Measurements from ENCODE around the gene ADRM1.

Gene ADRM1

DNA sequence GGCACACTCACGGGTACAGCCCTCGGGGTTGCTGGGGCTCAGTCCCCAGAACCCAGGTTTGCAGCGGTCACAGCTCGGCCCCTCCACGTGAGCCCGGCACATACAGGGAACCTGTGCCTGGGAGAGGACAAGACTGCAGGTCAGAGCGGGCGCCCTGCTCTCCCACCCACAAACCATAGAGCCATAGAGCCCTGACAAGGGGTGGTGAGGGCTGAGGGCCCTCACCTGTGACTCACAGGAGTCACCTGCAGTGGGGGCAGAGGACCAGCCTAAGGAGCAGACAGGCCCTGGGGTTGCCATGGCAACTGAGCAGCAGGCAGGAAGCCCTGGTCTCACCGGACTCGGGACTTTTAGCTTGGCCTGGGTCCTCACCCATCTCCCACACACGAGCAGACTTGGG is 33.5 kb downstream of the ADRM1 start:
- Histone ChIP-seq H3K36me3 (ENCODE audit: control insufficient read depth, insufficient read depth, low read length) (no peaks in the 10 kb centered on the region), H3K9me3 (ENCODE audit: control insufficient read depth, low read length) (no peaks in the 10 kb centered on the region), H2AFZ (no peak overlapping the region), H3K79me2 (peaks cover 3% of the 10 kb centered on the region), H3K27me3 (ENCODE audit: control insufficient read depth, insufficient read depth, low read length) (no peaks in the 10 kb centered on the region), H3K9ac (no peak overlapping the region), H3K27ac (no peak overlapping the region), H3K4me3 (ENCODE audit: low read depth, low read length) (no peak overlapping the region), H3K4me1 (no peaks in the 10 kb centered on the region), H3K4me2 (ENCODE audit: low read length) (no peak overlapping the region)
- TF ChIP-seq, protein P1, sequence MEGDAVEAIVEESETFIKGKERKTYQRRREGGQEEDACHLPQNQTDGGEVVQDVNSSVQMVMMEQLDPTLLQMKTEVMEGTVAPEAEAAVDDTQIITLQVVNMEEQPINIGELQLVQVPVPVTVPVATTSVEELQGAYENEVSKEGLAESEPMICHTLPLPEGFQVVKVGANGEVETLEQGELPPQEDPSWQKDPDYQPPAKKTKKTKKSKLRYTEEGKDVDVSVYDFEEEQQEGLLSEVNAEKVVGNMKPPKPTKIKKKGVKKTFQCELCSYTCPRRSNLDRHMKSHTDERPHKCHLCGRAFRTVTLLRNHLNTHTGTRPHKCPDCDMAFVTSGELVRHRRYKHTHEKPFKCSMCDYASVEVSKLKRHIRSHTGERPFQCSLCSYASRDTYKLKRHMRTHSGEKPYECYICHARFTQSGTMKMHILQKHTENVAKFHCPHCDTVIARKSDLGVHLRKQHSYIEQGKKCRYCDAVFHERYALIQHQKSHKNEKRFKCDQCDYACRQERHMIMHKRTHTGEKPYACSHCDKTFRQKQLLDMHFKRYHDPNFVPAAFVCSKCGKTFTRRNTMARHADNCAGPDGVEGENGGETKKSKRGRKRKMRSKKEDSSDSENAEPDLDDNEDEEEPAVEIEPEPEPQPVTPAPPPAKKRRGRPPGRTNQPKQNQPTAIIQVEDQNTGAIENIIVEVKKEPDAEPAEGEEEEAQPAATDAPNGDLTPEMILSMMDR (IDR thresholded peaks at IDR 0.05): no peak

DNA sequence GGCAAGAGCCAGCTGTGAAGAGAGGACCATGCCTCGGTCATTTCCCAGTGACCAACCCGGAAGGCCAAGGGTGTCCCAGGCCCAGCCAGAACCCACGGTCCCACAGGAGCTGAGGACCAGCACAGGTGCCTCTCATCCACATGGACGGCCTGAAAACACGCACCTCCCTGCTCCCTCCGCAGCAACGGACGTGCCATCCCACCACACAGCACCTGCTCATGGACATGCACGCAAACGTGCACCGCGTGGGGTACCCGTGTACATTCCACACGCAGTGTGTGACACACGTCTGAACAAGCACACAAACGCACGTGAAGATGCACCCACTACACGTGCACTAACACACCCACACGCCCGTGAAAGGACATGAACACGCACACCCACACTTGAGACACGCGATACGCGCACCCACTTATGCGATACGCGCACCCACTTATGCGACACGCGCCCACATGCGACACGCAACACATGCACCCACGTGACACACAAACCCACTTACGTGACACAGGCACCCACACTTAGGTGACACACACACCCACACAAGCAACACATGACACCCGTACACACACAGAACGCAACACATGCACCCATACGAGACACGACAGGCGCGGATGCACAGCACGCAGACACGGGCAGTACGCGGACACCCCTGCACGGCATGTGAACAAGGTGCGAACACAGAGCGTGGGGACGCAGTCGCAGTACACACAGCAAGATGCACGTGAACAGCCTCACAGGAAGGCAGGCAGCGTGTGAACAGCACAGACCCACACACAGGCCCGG is 34.2 kb downstream of the ADRM1 start:
- H3K27me3 ChIP-seq (ENCODE audit: control insufficient read depth, insufficient read depth, low read length): no peaks in the 10 kb centered on the region
- H3K36me3 ChIP-seq (ENCODE audit: control insufficient read depth, insufficient read depth, low read length): no peaks in the 10 kb centered on the region
- no peak overlapping the region for H3K4me3 ChIP-seq (ENCODE audit: low read depth, low read length)
- H3K4me2 ChIP-seq (ENCODE audit: low read length): no peak overlapping the region
- H3K9ac ChIP-seq: no peak overlapping the region
- H3K9me3 ChIP-seq (ENCODE audit: control insufficient read depth, low read length): no peaks in the 10 kb centered on the region
- H3K27ac ChIP-seq: no peak overlapping the region
- no peaks in the 10 kb centered on the region for H3K4me1 ChIP-seq
- H2AFZ ChIP-seq: no peak overlapping the region
- H3K79me2 ChIP-seq: peaks cover 3% of the 10 kb centered on the region
- TF ChIP-seq, protein P1 (IDR thresholded peaks at IDR 0.05): no peak

DNA sequence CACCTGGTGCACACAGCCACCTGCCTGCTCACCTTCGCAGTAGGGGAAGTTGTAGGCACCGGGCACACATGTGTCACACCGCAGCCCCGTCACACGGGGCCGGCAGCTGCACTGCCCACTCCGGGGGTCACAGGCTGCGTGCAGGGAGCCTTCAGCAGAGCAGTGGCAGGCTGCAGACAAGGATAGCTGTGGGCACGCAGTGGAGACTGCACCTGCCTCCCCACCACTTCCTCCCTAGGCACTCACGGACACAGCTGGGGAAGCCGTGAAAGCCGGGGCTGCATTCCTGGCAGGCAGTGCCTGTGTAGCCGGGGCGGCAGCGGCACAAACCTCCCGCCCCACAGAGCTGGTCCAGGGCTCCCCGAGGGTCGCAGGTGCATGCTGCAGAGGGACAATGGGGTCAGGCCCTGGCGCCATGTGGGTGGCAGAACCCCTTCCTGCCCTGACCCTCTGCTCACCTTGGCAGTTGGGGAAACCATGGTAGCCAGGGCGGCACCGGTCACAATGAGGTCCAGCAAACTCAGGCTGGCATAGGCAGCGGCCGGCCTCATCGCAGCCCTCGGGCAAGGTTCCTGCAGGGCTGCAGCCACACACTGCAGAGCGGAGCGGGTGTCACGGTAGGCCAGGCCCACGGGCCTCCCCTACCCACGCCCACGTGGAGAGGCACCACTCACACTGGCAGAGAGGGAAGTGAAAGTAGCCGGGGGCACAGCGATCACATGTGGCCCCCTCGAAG is 34.9 kb downstream of the ADRM1 start:
- Histone ChIP-seq H3K4me1 (no peaks in the 10 kb centered on the region), H3K36me3 (ENCODE audit: control insufficient read depth, insufficient read depth, low read length) (no peaks in the 10 kb centered on the region), H3K27ac (no peak overlapping the region), H3K9me3 (ENCODE audit: control insufficient read depth, low read length) (no peaks in the 10 kb centered on the region), H3K79me2 (peaks cover 3% of the 10 kb centered on the region), H3K9ac (no peak overlapping the region), H3K27me3 (ENCODE audit: control insufficient read depth, insufficient read depth, low read length) (no peaks in the 10 kb centered on the region), H2AFZ (no peak overlapping the region), H3K4me3 (ENCODE audit: low read depth, low read length) (no peak overlapping the region), H3K4me2 (ENCODE audit: low read length) (no peak overlapping the region)
- TF ChIP-seq, protein P1 (IDR thresholded peaks at IDR 0.05): no peak

DNA sequence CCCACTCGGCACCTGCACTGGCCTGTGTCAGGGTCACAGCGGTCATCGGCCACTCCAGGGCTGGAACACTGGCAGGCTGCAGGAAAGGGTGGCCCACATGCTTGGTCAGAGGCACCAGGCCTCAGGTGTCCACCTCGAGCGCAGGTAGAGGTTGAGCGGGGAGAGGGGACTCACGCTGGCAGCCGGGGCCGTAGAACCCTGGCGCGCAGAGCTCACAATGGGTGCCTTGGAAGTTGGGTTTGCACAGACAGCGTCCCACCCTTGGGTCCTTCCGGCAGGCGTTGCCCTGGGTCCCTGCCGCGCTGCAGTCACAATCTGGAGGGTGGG is 35.5 kb downstream of the ADRM1 start:
- TF ChIP-seq, protein P1 (IDR thresholded peaks at IDR 0.05): no peak
- Histone ChIP-seq H2AFZ (no peak overlapping the region), H3K9ac (no peak overlapping the region), H3K4me3 (ENCODE audit: low read depth, low read length) (no peak overlapping the region), H3K27ac (no peak overlapping the region), H3K27me3 (ENCODE audit: control insufficient read depth, insufficient read depth, low read length) (no peaks in the 10 kb centered on the region), H3K4me2 (ENCODE audit: low read length) (no peak overlapping the region), H3K9me3 (ENCODE audit: control insufficient read depth, low read length) (no peaks in the 10 kb centered on the region), H3K4me1 (no peaks in the 10 kb centered on the region), H3K36me3 (ENCODE audit: control insufficient read depth, insufficient read depth, low read length) (no peaks in the 10 kb centered on the region), H3K79me2 (peaks cover 3% of the 10 kb centered on the region)
